Neural progenitor cell (in vitro differentiated cells): ENCODE measurements around the gene MAPRE3. TPM values are rescaled to one million over a fixed set of nuclear protein-coding genes. Genes with fewer than 3 reads are reported as not detected.

Source experiments
- DNase-seq: peaks from one replicate; pipeline ENCODE4 v3.0.0-alpha.2; 2016; ENCODE audit warnings: low spot score
- H2AFZ ChIP-seq: fragments of 200-600 bp; sonication (generic); replicated peaks from 2 replicates; pipeline ENCODE4 v1.6.1; 2016; ENCODE audit warnings: antibody characterized with exemption
- H3F3A ChIP-seq: fragments of 200-600 bp; sonication (generic); 2 replicates; pipeline ENCODE4 v1.6.1; 2016; ENCODE audit warnings: antibody characterized with exemption, low read depth
- H3K27ac ChIP-seq: fragments of 200-600 bp; sonication (generic); 2 replicates; pipeline ENCODE4 v1.5.1; 2016; ENCODE audit warnings: mild to moderate bottlenecking
- H3K27me3 ChIP-seq: fragments of 200-600 bp; sonication (generic); 2 replicates; pipeline ENCODE4 v1.6.1; 2016; ENCODE audit warnings: mild to moderate bottlenecking, moderate library complexity
- H3K36me3 ChIP-seq: fragments of 200-600 bp; sonication (generic); 2 replicates; pipeline ENCODE4 v1.5.1; 2016
- H3K4me1 ChIP-seq: fragments of 200-600 bp; sonication (generic); 2 replicates; pipeline ENCODE4 v1.6.1; 2016; ENCODE audit warnings: mixed run types
- H3K4me2 ChIP-seq: fragments of 200-600 bp; sonication (generic); 2 replicates; pipeline ENCODE4 v1.6.1; 2016
- H3K4me3 ChIP-seq: fragments of 200-600 bp; sonication (generic); 2 replicates; pipeline ENCODE4 v1.5.1; 2016
- H3K79me2 ChIP-seq: fragments of 200-600 bp; sonication (generic); 2 replicates; pipeline ENCODE4 v1.6.1; 2016; ENCODE audit warnings: low read depth
- H3K9ac ChIP-seq: fragments of 200-600 bp; sonication (generic); 2 replicates; pipeline ENCODE4 v1.6.1; 2016
- H3K9me3 ChIP-seq: fragments of 200-600 bp; sonication (generic); 2 replicates; pipeline ENCODE4 v1.5.1; 2016; ENCODE audit warnings: low read depth
- H4K20me1 ChIP-seq: fragments of 200-600 bp; sonication (generic); 2 replicates; pipeline ENCODE4 v1.6.1; 2016; ENCODE audit warnings: low read depth
- H3K27ac Mint-ChIP-seq: 3 replicates; pipeline ENCODE4 v1.8.0; 2021; ENCODE audit warnings: mixed read lengths
- H3K27me3 Mint-ChIP-seq: 2 replicates; pipeline ENCODE4 v1.8.0; 2022; ENCODE audit warnings: low read depth, mild to moderate bottlenecking, inconsistent platforms, moderate library complexity, mixed read lengths; ENCODE audit not compliant: insufficient read depth
- H3K36me3 Mint-ChIP-seq: 3 replicates; pipeline ENCODE4 v1.8.0; 2021; ENCODE audit warnings: mixed read lengths
- H3K4me1 Mint-ChIP-seq: 3 replicates; pipeline ENCODE4 v1.8.0; 2021; ENCODE audit warnings: mixed read lengths
- H3K4me3 Mint-ChIP-seq: 3 replicates; pipeline ENCODE4 v1.8.0; 2021; ENCODE audit warnings: mild to moderate bottlenecking, moderate library complexity, mixed read lengths
- H3K9me3 Mint-ChIP-seq: 3 replicates; pipeline ENCODE4 v1.8.0; 2020; ENCODE audit warnings: mixed read lengths
- CTCF ChIP-seq: fragments of 200-600 bp; sonication (generic); IDR thresholded peaks from 2 replicates; pipeline ENCODE4 v1.5.1; 2017; ENCODE audit warnings: antibody characterized with exemption, mild to moderate bottlenecking
- EZH2 ChIP-seq: fragments of 200-600 bp; sonication (generic); IDR thresholded peaks from 2 replicates; pipeline ENCODE4 v1.6.1; 2017; ENCODE audit warnings: antibody characterized with exemption, mild to moderate bottlenecking, moderate library complexity
- EZH2phosphoT487 ChIP-seq: fragments of 200-600 bp; sonication (generic); IDR thresholded peaks from 2 replicates; pipeline ENCODE4 v1.6.1; 2017; ENCODE audit warnings: antibody characterized with exemption
- total RNA-seq: library from RNA; depleted of rRNA; stranded (reverse); fragments of >200 nt; gene quantifications from 2 replicates; pipeline ENCODE4 v1.2.3, GENCODE V29; 2015; ENCODE audit warnings: low replicate concordance

MAPRE3 gene
- total RNA-seq, 1 donor from 2014 or later, result 3.1 TPM

DNA sequence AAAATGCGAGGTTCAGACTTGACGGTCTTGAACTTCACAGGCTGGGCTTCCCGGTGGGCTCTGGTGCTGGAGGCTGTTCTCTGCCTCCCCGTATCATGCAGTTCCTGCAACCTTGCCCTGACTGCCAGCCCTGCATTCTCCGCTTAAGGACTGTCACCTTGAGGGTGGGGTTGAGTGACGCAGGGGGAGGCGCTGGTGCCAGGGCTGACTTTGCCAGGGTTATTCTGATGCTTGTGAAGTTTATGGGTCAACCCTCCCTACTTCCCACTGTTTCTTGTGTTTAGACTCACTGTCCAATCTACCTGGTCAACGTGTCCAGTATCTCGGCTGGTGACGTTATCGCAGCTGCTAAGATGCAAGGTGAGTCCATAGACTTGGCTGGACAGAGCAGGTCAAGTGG lies 37.5 kb upstream of the MAPRE3 start:
- H3F3A ChIP-seq, result no peaks in the 10 kb centered on the region
- H4K20me1 ChIP-seq, result peaks cover 38% of the 10 kb centered on the region
- Mint-ChIP-seq H3K4me3 (no peak overlapping the region), H3K27ac (no peak overlapping the region), H3K9me3 (no peaks in the 10 kb centered on the region), H3K4me1 (peaks cover 15% of the 10 kb centered on the region), H3K27me3 (peaks cover 5% of the 10 kb centered on the region), H3K36me3 (peaks cover 40% of the 10 kb centered on the region)
- no peak overlapping the region for H3K27ac ChIP-seq
- H3K4me2 ChIP-seq, result no peak overlapping the region
- H2AFZ ChIP-seq, result no peak overlapping the region
- TF ChIP-seq CTCF (no peak), EZH2 (no peak)
- H3K9ac ChIP-seq, result no peak overlapping the region
- no peaks in the 10 kb centered on the region for H3K36me3 ChIP-seq
- no peaks in the 10 kb centered on the region for H3K4me1 ChIP-seq
- DNase-seq, result no peak
- H3K4me3 ChIP-seq, result no peak overlapping the region
- H3K9me3 ChIP-seq, result no peaks in the 10 kb centered on the region
- no peaks in the 10 kb centered on the region for H3K27me3 ChIP-seq
- no peaks in the 10 kb centered on the region for H3K79me2 ChIP-seq

GRCh38 chr2:26933431-26934334 lies 36.8 kb upstream of the MAPRE3 start:
- peaks cover 5% of the 10 kb centered on the region for H3K27me3 Mint-ChIP-seq
- no peaks in the 10 kb centered on the region for H3K79me2 ChIP-seq
- no peak for TF ChIP-seq CTCF
- TF ChIP-seq EZH2, result no peak
- TF ChIP-seq EZH2phosphoT487, result no peak
- H3K9ac ChIP-seq, result no peak overlapping the region
- H3K4me1 Mint-ChIP-seq, result peaks cover 12% of the 10 kb centered on the region
- peaks cover 37% of the 10 kb centered on the region for H3K36me3 Mint-ChIP-seq
- no peak overlapping the region for H3K4me3 ChIP-seq
- H3K4me3 Mint-ChIP-seq, result no peak overlapping the region
- H2AFZ ChIP-seq, result no peak overlapping the region
- H3K27ac ChIP-seq, result no peak overlapping the region
- H3K36me3 ChIP-seq, result no peaks in the 10 kb centered on the region
- no peaks in the 10 kb centered on the region for H3K27me3 ChIP-seq
- no peaks in the 10 kb centered on the region for H3K4me1 ChIP-seq
- peaks cover 42% of the 10 kb centered on the region for H4K20me1 ChIP-seq
- H3F3A ChIP-seq, result no peaks in the 10 kb centered on the region
- H3K9me3 ChIP-seq, result no peaks in the 10 kb centered on the region
- no peaks in the 10 kb centered on the region for H3K9me3 Mint-ChIP-seq
- peak overlapping the region; percentile 62 for H3K27ac Mint-ChIP-seq
- DNase-seq, result no peak
- no peak overlapping the region for H3K4me2 ChIP-seq

DNA sequence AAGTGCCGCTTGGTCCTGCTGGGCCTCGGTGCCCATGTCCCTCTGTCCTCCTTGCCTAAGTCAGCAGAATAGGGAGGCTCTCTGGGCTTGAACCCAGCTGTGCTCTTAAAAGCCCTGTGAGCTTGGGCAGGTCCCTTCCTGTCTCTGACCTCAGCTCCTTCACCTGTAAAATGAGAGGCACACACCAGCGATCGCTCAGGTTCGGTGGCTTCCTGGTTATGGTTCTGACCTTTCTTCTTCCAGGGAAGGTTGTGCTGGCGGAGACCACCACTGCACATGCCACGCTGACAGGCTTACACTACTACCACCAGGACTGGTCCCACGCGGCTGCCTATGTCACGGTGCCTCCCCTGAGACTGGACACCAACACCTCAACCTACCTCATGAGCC lies 36.1 kb upstream of the MAPRE3 start:
- DNase-seq, result no peak
- Mint-ChIP-seq H3K27me3 (peaks cover 8% of the 10 kb centered on the region), H3K4me1 (peaks cover 9% of the 10 kb centered on the region), H3K36me3 (peaks cover 37% of the 10 kb centered on the region), H3K4me3 (peak overlapping the region; percentile 31), H3K9me3 (no peaks in the 10 kb centered on the region), H3K27ac (peak overlapping the region; percentile 62)
- Histone ChIP-seq H3K4me1 (no peaks in the 10 kb centered on the region), H3K4me3 (no peak overlapping the region), H3F3A (no peaks in the 10 kb centered on the region), H4K20me1 (peaks cover 39% of the 10 kb centered on the region), H3K79me2 (no peaks in the 10 kb centered on the region), H3K9ac (no peak overlapping the region), H3K27ac (no peak overlapping the region), H2AFZ (no peak overlapping the region), H3K9me3 (no peaks in the 10 kb centered on the region), H3K27me3 (no peaks in the 10 kb centered on the region), H3K4me2 (no peak overlapping the region), H3K36me3 (no peaks in the 10 kb centered on the region)
- TF ChIP-seq EZH2, result no peak
- TF ChIP-seq CTCF, result no peak
- TF ChIP-seq EZH2phosphoT487, result no peak
